Measurements from ENCODE around the gene NELFA. TPM values are rescaled to one million over a fixed set of nuclear protein-coding genes. Genes with fewer than 3 reads are reported as not detected.
"Not testable (repeated sequence)": the region's sequence is repeated elsewhere in the genome, so short reads cannot be mapped to it uniquely, and the experiment has no call there.

The NELFA gene
- total RNA-seq, 3 donors from 2014 or later (not counting 1 experiment from before 2014, with no cell fraction given), result 38.7 to 47.6 (median 46.0) TPM

GRCh38 chr4:2036327-2036726 is 27.6 kb upstream of the NELFA start:
- DNase-seq (no peak), ATAC-seq (no peak)
- no peaks in the 10 kb centered on the region for H3K36me3 Mint-ChIP-seq
- Histone ChIP-seq H3K4me1 (ENCODE audit: control insufficient read depth, insufficient read depth, low read length) (peaks cover 7% of the 10 kb centered on the region), H3K36me3 (ENCODE audit: control insufficient read depth, insufficient read depth, low read length) (no peaks in the 10 kb centered on the region), H3K4me3 (ENCODE audit: low read length) (no peak overlapping the region), H3K9me3 (ENCODE audit: control insufficient read depth, insufficient read depth, low read length) (no peaks in the 10 kb centered on the region), H3K27ac (ENCODE audit: low read length) (no peak overlapping the region), H3K27me3 (ENCODE audit: control insufficient read depth, insufficient read depth, low read length) (peaks cover 3% of the 10 kb centered on the region)
- no peak overlapping the region for H3K4me3 Mint-ChIP-seq
- H3K27ac Mint-ChIP-seq, result no peak overlapping the region
- H3K27me3 Mint-ChIP-seq (ENCODE audit: low read depth in 2 of 2), result peaks cover 35 to 41% of the 10 kb centered on the region in 2 donors
- TF ChIP-seq CTCF (IDR thresholded peaks at IDR 0.05), result no peak
- no peaks in the 10 kb centered on the region for H3K9me3 Mint-ChIP-seq
- H3K4me1 Mint-ChIP-seq, result no peaks in the 10 kb centered on the region
- 96% methylated on average over 10 of the region's 10 CpGs for WGBS (ENCODE audit: insufficient coverage)
- intact Hi-C loops (cut with micrococcal nuclease), result loop anchor here (5.0 kb wide), 1 partner anchor 286 kb away; no protein-coding TSS in a partner anchor

- not testable (repeated sequence) for H3K4me1 ChIP-seq (ENCODE audit: control insufficient read depth, insufficient read depth, low read length); H3K36me3 ChIP-seq (ENCODE audit: control insufficient read depth, insufficient read depth, low read length); ATAC-seq
These were observed 22.4 kb upstream of the NELFA start for GRCh38 chr4:2031161-2031560.

GRCh38 chr4:2027120-2027519 is 18.3 kb upstream of the NELFA start:
- H3K27me3 ChIP-seq (ENCODE audit: control insufficient read depth, insufficient read depth, low read length); H3K27ac Mint-ChIP-seq; H3K4me3 Mint-ChIP-seq; H3K9me3 Mint-ChIP-seq; H3K4me1 Mint-ChIP-seq; DNase-seq; H3K36me3 Mint-ChIP-seq; intact Hi-C loops (cut with micrococcal nuclease); H3K9me3 ChIP-seq (ENCODE audit: control insufficient read depth, insufficient read depth, low read length); H3K4me3 ChIP-seq (ENCODE audit: low read length); H3K27ac ChIP-seq (ENCODE audit: low read length); H3K4me1 ChIP-seq (ENCODE audit: control insufficient read depth, insufficient read depth, low read length); ATAC-seq; H3K36me3 ChIP-seq (ENCODE audit: control insufficient read depth, insufficient read depth, low read length): not testable (repeated sequence)
- 84% methylated on average over 3 of the region's 4 CpGs for WGBS (ENCODE audit: insufficient coverage)
- H3K27me3 Mint-ChIP-seq (ENCODE audit: low read depth in 2 of 2), result peaks cover 40 to 54% of the 10 kb centered on the region in 2 donors

More at GRCh38 chr4:2031161-2031560, 22.4 kb upstream of the NELFA start:
- H3K27ac ChIP-seq (ENCODE audit: low read length); H3K4me3 ChIP-seq (ENCODE audit: low read length); H3K27me3 ChIP-seq (ENCODE audit: control insufficient read depth, insufficient read depth, low read length); H3K27ac Mint-ChIP-seq; H3K4me3 Mint-ChIP-seq; intact Hi-C loops (cut with micrococcal nuclease); H3K4me1 Mint-ChIP-seq; H3K9me3 Mint-ChIP-seq; H3K36me3 Mint-ChIP-seq; DNase-seq; H3K9me3 ChIP-seq (ENCODE audit: control insufficient read depth, insufficient read depth, low read length): not testable (repeated sequence)
- peaks cover 38 to 45% of the 10 kb centered on the region in 2 donors for H3K27me3 Mint-ChIP-seq (ENCODE audit: low read depth in 2 of 2)

- no peaks in the 10 kb centered on the region for H3K36me3 ChIP-seq (ENCODE audit: control insufficient read depth, insufficient read depth, low read length)
- H3K9me3 ChIP-seq (ENCODE audit: control insufficient read depth, insufficient read depth, low read length), result no peaks in the 10 kb centered on the region
- Mint-ChIP-seq H3K36me3 (no peaks in the 10 kb centered on the region), H3K27me3 (ENCODE audit: low read depth in 2 of 2) (peaks cover 44 to 67% of the 10 kb centered on the region in 2 donors), H3K4me3 (no peak overlapping the region), H3K4me1 (peaks cover 0 to 6% of the 10 kb centered on the region in 2 donors), H3K27ac (no peak overlapping the region), H3K9me3 (no peaks in the 10 kb centered on the region)
- H3K4me1 ChIP-seq (ENCODE audit: control insufficient read depth, insufficient read depth, low read length), result no peaks in the 10 kb centered on the region
- no peak overlapping the region for H3K4me3 ChIP-seq (ENCODE audit: low read length)
- ATAC-seq (no peak), DNase-seq (no peak)
- no peak overlapping the region for H3K27ac ChIP-seq (ENCODE audit: low read length)
- H3K27me3 ChIP-seq (ENCODE audit: control insufficient read depth, insufficient read depth, low read length), result no peaks in the 10 kb centered on the region
- intact Hi-C loops (cut with micrococcal nuclease), result no loop called here
- no peak for TF ChIP-seq CTCF (IDR thresholded peaks at IDR 0.05)
These were observed 17.0 kb upstream of the NELFA start for GRCh38 chr4:2025817-2026216.

GRCh38 chr4:2024683-2025082 is 15.9 kb upstream of the NELFA start:
- H3K4me3 Mint-ChIP-seq, result no peak overlapping the region
- TF ChIP-seq CTCF (IDR thresholded peaks at IDR 0.05), result no peak
- peaks cover 44 to 69% of the 10 kb centered on the region in 2 donors for H3K27me3 Mint-ChIP-seq (ENCODE audit: low read depth in 2 of 2)

GRCh38 chr4:2021358-2022018 is 12.7 kb upstream of the NELFA start:
- H3K4me1 Mint-ChIP-seq; H3K27ac ChIP-seq (ENCODE audit: low read length); H3K27me3 ChIP-seq (ENCODE audit: control insufficient read depth, insufficient read depth, low read length); intact Hi-C loops (cut with micrococcal nuclease); H3K36me3 Mint-ChIP-seq; ATAC-seq; H3K9me3 Mint-ChIP-seq; H3K36me3 ChIP-seq (ENCODE audit: control insufficient read depth, insufficient read depth, low read length); H3K27ac Mint-ChIP-seq; H3K9me3 ChIP-seq (ENCODE audit: control insufficient read depth, insufficient read depth, low read length); H3K4me3 ChIP-seq (ENCODE audit: low read length); H3K4me3 Mint-ChIP-seq; DNase-seq; H3K4me1 ChIP-seq (ENCODE audit: control insufficient read depth, insufficient read depth, low read length): not testable (repeated sequence)
- peaks cover 41 to 47% of the 10 kb centered on the region in 2 donors for H3K27me3 Mint-ChIP-seq (ENCODE audit: low read depth in 2 of 2)
- WGBS (ENCODE audit: insufficient coverage), result 30% methylated on average over 15 of the region's 15 CpGs

More at GRCh38 chr4:2024683-2025082, 15.9 kb upstream of the NELFA start:
- DNase-seq (no peak), ATAC-seq (no peak)
- Histone ChIP-seq H3K27ac (ENCODE audit: low read length) (no peak overlapping the region), H3K4me1 (ENCODE audit: control insufficient read depth, insufficient read depth, low read length) (no peaks in the 10 kb centered on the region), H3K27me3 (ENCODE audit: control insufficient read depth, insufficient read depth, low read length) (no peaks in the 10 kb centered on the region), H3K36me3 (ENCODE audit: control insufficient read depth, insufficient read depth, low read length) (no peaks in the 10 kb centered on the region), H3K4me3 (ENCODE audit: low read length) (no peak overlapping the region), H3K9me3 (ENCODE audit: control insufficient read depth, insufficient read depth, low read length) (no peaks in the 10 kb centered on the region)
- no peaks in the 10 kb centered on the region for H3K9me3 Mint-ChIP-seq
- H3K36me3 Mint-ChIP-seq, result no peaks in the 10 kb centered on the region
- H3K4me1 Mint-ChIP-seq, result peaks cover 0 to 6% of the 10 kb centered on the region in 2 donors
- intact Hi-C loops (cut with micrococcal nuclease), result no loop called here
- no peak overlapping the region for H3K27ac Mint-ChIP-seq
